Measurements from ENCODE around the gene ANKRD2.
A peak's percentile ranks its signal among the peaks of the same experiment; 100 is the strongest.

Gene ANKRD2

DNA sequence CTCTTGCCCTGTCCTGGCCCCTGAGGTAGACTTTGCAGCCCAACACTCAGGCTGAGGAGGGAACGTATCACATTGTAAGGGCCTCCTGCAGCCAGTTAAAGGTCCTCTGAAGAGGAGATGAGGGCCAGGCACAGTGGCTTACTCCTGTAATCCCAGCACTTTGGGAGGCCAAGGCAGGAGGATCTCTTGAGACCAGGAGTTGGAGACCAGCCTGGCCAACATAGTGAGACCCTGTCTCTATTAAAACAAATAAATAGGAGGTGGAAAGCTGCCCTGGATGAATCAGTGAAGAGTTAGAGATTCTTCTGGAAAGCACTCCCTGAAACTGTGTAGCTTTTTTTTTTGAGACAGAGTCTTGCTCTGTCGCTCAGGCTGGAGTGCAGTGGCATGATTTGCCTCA is 14.6 kb downstream of the ANKRD2 start:
- TF ChIP-seq, protein P1, sequence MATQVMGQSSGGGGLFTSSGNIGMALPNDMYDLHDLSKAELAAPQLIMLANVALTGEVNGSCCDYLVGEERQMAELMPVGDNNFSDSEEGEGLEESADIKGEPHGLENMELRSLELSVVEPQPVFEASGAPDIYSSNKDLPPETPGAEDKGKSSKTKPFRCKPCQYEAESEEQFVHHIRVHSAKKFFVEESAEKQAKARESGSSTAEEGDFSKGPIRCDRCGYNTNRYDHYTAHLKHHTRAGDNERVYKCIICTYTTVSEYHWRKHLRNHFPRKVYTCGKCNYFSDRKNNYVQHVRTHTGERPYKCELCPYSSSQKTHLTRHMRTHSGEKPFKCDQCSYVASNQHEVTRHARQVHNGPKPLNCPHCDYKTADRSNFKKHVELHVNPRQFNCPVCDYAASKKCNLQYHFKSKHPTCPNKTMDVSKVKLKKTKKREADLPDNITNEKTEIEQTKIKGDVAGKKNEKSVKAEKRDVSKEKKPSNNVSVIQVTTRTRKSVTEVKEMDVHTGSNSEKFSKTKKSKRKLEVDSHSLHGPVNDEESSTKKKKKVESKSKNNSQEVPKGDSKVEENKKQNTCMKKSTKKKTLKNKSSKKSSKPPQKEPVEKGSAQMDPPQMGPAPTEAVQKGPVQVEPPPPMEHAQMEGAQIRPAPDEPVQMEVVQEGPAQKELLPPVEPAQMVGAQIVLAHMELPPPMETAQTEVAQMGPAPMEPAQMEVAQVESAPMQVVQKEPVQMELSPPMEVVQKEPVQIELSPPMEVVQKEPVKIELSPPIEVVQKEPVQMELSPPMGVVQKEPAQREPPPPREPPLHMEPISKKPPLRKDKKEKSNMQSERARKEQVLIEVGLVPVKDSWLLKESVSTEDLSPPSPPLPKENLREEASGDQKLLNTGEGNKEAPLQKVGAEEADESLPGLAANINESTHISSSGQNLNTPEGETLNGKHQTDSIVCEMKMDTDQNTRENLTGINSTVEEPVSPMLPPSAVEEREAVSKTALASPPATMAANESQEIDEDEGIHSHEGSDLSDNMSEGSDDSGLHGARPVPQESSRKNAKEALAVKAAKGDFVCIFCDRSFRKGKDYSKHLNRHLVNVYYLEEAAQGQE (IDR thresholded peaks at IDR 0.05; ENCODE audit: low read depth), result no peak
- TF ChIP-seq YY1 (IDR thresholded peaks at IDR 0.05; ENCODE audit: low read depth) (no peak), CREB1 (IDR thresholded peaks at IDR 0.05; ENCODE audit: low read depth) (no peak), EGR1 (IDR thresholded peaks at IDR 0.05) (no peak), TEAD4 (IDR thresholded peaks at IDR 0.05) (no peak), FOXM1 (IDR thresholded peaks at IDR 0.05; ENCODE audit: borderline replicate concordance, low read depth) (no peak), TAF1 (IDR thresholded peaks at IDR 0.05; ENCODE audit: low read depth) (no peak), CEBPB (IDR thresholded peaks at IDR 0.05) (no peak), EP300 (IDR thresholded peaks at IDR 0.05; ENCODE audit: borderline replicate concordance) (no peak), NFIC (IDR thresholded peaks at IDR 0.05) (no peak), TCF12 (IDR thresholded peaks at IDR 0.05; ENCODE audit: low read depth) (no peak), RAD21 (IDR thresholded peaks at IDR 0.05; ENCODE audit: low read depth) (no peak), ZBTB7A (IDR thresholded peaks at IDR 0.05; ENCODE audit: low read depth) (no peak)
- TF ChIP-seq, protein P2, sequence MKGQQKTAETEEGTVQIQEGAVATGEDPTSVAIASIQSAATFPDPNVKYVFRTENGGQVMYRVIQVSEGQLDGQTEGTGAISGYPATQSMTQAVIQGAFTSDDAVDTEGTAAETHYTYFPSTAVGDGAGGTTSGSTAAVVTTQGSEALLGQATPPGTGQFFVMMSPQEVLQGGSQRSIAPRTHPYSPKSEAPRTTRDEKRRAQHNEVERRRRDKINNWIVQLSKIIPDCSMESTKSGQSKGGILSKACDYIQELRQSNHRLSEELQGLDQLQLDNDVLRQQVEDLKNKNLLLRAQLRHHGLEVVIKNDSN (IDR thresholded peaks at IDR 0.05), result no peak
- TF ChIP-seq, protein P3, sequence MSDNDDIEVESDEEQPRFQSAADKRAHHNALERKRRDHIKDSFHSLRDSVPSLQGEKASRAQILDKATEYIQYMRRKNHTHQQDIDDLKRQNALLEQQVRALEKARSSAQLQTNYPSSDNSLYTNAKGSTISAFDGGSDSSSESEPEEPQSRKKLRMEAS (IDR thresholded peaks at IDR 0.05), result no peak

DNA sequence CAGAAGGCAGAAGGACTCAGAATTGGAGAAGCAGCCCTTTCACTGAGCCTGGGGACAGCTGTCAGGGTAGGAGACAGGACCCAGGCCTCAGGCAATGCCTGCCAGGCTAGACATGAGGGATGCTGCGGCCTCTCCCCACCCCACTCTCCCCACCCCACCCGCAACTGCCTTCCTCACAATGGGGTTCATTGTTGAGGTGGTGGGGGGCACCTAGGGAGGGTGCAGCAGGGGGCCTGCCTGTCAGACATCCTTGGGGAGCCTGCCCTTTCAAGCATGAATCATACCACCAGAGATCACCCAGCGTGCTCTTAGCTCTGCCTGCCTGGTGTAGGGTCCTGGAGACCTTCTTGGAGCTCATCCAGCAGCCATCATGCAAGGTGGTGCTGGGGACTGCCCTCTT is 16.9 kb downstream of the ANKRD2 start, which contains the start of gene C10orf62:
Gene C10orf62, plus strand, starts transcription at position 243 of the 400 bp plus-strand sequence. CDS start 177 bp downstream, outside the sequence.
- TF ChIP-seq CREB1 (IDR thresholded peaks at IDR 0.05; ENCODE audit: low read depth) (no peak), NFIC (IDR thresholded peaks at IDR 0.05) (0 out of 2 replicates have a peak, but pooled peaks have one; percentile 6)
- TF ChIP-seq, protein P2 (IDR thresholded peaks at IDR 0.05), result no peak

DNA sequence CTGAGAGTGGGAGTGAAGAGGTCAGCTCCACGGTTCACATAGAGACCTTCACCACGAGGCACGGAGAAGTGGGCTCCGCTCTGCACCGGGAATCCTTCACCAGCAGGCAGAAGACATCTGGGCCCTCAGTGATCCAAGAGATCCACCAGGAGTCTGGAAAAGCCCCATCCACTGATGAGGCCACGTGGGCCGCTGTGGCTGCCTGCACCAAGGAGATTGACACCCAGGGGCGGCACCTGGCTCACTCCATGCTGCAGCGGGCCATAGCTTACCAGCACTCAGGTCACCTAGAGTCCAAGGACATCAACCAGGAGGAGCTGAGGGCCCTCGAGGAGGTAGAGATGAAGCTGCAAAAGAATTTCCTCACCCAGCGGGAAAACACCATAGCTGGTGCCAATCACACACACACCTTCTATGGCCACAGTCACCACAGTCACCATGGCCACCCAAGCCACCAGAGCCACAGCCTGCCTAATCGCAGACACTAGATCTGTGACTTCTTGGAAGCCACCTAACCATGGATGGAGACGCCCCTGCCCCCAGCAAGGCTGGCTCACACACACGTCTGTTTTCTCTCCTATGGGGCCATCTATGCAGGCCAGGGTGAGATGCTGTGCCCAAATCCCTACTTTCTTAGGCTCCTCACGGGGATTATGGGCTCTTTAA is 17.6 kb downstream of the ANKRD2 start:
- TF ChIP-seq TCF12 (IDR thresholded peaks at IDR 0.05; ENCODE audit: low read depth) (no peak), ZBTB7A (IDR thresholded peaks at IDR 0.05; ENCODE audit: low read depth) (no peak), CEBPB (IDR thresholded peaks at IDR 0.05) (no peak)

DNA sequence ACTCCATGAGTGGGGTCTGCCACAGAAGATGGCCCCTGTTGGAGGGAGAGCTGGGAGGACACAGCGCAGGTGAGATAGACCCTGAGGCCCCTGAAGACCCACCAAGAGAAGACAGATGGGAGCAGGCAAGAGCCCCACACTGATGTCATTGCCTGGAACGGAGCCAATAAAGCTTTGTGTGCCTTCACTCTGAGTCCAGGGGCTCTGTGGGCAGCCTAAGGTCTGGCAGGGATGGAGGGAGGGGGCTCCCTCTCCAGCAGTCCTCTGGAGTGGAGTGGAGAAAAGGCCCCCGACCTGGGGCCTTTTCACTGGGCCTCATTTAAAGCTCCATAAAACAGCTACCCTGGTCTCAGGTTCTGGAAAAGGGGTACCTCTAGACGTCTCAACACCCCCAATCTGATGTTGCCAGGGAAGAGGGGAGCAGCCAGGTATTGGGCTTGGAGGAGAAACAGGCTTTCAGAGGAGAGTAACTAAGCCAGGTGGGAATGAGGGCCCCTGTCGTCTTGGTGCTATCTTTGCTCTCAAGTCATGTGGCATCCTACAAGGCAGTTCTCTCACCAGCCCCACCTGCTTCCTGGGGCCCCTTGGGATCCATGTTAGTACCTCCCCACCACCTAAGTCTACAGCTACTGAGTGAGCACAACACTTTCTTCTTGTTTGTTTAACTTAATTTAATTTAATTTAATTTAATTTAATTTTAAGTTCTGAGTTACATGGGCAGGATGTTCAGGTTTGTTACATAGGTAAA is 18.3 kb downstream of the ANKRD2 start:
- TF ChIP-seq NFIC (IDR thresholded peaks at IDR 0.05) (peak; percentile 41; the same call in 1 of the 2 replicates), TEAD4 (IDR thresholded peaks at IDR 0.05) (no peak)

DNA sequence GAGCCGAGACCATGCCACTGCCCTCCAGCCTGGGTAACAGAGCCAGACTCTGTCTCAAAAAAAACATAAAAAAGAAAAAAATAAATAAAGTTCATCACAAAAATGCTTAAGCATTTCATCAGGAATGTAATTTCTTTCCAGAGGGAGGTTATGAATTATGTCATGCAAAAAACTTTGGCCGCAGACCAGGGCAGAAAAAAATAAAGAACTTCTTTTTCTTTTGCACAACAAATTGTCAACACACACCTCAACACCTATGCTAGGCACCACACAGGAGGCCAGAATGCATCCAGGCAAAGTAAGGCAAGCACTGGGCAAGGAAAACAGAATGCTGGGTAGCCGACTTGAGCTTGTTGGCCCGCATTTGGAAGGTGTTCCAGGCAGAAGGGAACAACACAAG is 20.8 kb downstream of the ANKRD2 start:
- TF ChIP-seq, protein P2 (IDR thresholded peaks at IDR 0.05), result no peak
- TF ChIP-seq YY1 (IDR thresholded peaks at IDR 0.05; ENCODE audit: low read depth) (no peak), TCF12 (IDR thresholded peaks at IDR 0.05; ENCODE audit: low read depth) (no peak), ZBTB7A (IDR thresholded peaks at IDR 0.05; ENCODE audit: low read depth) (no peak), NFIC (IDR thresholded peaks at IDR 0.05) (no peak), FOXM1 (IDR thresholded peaks at IDR 0.05; ENCODE audit: borderline replicate concordance, low read depth) (no peak), CEBPB (IDR thresholded peaks at IDR 0.05) (no peak), CREB1 (IDR thresholded peaks at IDR 0.05; ENCODE audit: low read depth) (no peak)
- TF ChIP-seq, protein P1 (IDR thresholded peaks at IDR 0.05; ENCODE audit: low read depth), result no peak

Data from Ishikawa (cell line).